Islet of Langerhans (tissue), 1 donor: Measurements from ENCODE around the gene SARNP.

Experiments used
- FAIRE-seq: peaks from one replicate; lab custom pipeline; 2011; peaks lifted over from hg19 to GRCh38; lab: Jason Lieb, UNC

The SARNP gene

DNA sequence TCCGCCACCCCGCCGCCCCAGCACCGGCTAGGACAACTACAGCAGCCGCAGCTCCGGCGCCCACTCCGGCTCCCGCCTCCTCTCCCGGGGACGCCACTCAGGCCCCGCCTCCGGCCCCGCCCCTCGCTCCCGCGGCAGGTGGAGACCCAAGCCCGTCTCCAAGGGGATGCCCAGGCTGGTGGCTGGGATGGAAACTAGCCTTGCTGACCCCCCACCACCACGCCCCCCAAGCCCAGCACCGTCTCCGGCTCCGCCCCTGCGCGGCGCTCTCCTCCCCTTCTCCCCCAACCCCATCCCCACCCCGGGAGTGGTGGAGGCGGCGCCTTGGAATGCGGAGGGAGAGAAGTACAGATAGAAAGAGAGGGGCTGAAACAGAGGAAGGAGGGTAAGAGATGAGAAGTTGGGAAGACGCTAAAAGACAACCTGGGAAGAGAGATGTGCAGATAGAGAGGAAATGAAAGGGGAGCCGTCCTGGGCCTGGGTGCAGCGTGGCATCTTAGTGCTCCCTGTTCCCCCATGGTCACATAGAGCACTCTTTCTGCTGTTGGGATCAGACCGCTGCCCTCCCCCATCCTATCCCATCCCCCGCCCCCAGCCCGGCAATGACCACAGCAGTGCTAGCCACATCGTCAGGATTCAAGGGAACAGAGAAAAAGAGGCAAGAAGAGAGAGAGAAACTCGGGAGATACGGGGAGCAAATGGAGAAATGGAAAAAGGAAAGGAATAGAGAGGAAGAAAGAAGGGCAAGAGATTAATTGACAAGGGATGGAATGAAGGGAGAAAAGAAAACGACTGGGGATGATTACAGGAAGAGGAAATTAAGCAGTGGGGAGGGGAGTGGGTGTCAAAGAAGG, 109.5 kb downstream of the SARNP start, which contains the start of gene ITGA7:
Gene ITGA7 (minus strand): TSS at position 64 of the 854 bp plus-strand sequence. CDS start 222 bp downstream, outside the sequence.
- no peak for FAIRE-seq
